ENCODE measurements around the gene HIVEP2.

The HIVEP2 gene

DNA sequence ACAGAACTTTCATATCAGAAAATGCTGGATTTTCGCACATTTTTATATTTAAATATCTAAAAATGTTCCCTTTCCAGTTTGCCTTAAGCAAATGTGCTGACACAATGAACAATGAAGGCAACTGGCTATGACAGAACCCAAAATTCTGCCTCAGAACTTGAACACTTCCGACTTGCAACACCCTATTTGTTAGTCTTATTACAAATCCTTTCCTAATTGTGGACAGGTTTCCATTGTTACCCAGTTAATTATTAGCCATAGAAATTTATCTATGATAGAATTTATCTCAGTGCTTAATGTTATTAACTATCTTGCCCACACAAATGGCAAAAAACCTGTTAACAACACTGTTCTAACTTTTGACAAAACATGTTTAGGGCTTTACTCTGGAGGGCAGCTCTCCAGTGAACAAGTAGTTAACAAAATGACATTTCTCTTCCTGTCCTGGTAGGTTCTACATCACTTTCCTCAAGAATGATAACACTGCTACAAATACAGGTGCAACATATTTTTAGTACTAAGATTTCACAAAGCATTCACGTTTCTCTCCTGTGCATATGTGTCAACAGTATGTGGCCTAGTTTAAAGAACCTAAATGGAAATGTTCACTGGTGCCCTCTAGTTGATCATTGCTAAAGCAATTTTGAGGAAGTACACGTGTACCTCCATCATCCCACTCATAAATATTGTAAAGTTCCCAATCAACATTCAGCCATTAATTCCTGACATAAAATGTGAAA, 58.4 kb downstream of the HIVEP2 start:
- DNase-seq, result no peak

DNA sequence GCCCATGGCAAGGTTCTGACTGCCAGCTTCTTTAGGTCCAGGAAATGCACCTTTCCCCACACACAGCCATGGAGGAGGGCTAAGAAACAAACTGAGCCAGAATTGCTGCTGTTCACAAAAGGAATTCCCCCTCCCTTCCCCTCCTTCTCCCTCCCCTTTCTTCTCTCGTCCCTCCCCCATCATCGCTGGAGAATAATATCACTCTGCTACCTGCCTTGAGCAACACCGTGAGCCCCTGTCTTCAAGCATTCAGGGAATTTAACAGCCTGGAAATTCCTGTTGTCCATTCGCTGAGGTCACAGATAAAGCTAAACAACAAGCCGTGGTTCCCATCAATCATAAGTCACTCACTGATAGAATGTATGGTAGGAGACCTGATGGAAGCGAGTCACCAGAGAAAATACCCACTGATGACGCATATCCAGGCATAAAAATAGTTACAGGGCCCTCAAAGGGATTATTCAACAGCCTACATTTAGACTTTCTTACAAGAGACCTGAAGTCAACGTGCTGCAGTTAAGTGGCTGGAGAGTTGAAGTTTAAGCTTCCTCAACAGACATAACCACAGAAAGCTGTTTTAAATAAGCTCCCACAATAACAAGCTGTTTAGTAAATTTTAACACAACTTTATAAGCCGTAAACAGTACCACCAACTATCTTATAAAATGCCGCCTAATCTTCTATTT, 59.7 kb downstream of the HIVEP2 start:
- no peak for DNase-seq

DNA sequence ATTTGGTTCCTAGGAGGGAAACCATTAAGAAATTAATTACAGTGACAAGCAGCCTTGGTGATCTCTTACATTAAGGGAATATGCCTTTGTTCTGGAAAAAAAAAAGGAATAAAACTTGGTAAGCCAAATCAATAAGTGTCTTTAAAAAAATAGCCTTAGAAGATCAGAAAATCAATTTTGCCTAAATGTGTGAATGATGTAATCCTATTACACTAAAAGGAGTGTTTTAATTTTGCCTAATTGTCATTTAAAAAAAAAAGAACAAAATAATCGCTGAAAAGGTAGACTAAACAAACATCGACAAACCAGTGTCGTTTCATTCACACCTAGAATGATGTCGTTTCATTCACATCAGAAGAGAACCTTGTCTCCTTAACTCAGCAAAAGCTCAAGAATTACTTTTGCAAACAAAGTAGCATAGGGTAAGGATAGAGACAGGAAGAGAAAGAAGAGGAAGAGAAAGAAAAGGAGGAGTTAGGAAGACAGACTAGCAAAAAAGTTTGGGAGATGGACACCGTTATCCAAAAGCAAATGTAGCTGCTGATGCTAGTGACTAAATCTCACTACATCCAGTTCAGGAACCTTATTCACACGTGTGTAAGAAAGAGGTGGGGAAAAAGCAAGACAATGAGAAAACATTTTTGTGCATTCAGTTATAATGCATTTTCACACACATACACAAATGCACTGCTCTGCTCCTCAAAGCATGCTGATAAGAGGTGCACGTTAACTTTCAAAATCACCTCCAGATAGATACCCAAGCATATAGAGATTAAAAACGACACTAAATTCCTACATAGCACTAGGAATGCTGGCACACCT, 60.6 kb downstream of the HIVEP2 start:
- DNase-seq, result no peak

DNA sequence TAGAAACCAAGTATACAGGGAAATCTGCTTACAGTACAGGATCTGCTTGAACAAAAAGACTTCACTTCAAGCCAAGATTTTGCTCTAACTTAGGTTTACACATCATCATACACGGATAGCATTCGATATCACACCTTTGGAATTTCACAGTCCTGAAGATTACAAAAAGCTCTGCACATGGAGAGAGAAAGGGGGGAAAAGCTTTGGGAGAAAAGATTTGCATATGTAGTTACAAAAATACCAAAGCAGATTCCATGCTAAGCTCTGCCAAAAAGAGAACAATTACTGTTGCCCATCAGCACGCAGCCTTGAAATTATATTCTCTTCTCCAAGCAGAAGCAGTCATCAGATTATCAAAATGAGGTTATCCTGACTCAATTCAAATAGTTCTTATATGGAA, 62.0 kb downstream of the HIVEP2 start:
- DNase-seq, result peak; percentile 22

DNA sequence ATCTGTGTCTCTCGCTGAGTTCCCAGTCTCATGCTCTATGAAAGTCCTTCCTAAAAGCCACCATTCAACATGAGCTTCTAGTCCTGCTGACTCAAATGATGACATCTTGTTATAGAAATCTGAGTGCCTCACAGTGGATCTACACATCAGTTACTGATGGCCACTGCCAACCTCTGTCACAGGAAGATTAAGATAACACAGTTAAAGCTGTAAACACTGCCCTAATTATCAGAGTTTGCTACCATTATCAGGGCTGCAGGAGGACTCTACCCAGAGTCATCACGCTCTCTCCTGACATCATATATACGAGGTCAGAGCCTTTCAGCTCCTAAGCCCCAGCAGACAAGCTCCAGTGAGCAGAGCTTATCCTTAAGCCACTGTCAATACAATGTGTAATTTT, 63.2 kb downstream of the HIVEP2 start:
- DNase-seq, result no peak

DNA sequence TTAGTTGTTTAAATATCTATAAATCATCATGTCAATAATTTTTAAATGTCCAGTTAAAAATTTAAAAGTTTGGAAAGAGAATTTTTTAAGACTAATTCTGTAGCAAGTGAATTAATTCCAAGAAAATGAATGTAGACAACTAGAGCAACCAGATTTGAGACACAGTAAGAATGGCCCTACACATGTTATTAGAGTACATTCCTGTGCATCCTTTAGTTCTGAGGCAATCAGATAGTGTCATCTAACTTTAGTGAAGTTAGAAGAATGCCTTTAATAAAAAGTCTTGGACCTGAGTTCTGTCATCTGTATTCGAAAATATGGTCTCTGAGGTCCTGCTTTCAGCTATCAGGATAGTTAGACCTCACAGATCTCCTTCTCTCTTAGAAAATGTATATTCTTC, 63.7 kb downstream of the HIVEP2 start:
- no peak for DNase-seq

DNA sequence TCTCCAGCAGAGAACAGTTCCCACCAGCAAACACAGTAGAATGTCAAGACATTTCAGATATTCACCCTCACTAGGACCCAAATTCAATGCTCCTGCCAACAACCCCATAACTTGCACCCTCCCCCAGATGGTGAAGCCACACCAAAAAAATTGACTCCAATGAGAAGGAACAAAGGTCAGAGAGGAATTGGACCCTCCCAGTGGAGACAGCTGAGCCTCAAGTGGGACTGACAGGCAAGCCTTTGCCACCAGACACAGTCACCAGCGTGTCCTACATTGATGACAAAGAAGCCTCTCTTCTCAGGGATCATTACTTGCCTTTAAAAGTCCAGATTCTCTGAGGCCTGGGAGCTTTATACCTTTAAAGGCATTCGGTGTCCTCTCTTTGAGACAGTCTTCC, 64.8 kb downstream of the HIVEP2 start:
- DNase-seq, result no peak

DNA sequence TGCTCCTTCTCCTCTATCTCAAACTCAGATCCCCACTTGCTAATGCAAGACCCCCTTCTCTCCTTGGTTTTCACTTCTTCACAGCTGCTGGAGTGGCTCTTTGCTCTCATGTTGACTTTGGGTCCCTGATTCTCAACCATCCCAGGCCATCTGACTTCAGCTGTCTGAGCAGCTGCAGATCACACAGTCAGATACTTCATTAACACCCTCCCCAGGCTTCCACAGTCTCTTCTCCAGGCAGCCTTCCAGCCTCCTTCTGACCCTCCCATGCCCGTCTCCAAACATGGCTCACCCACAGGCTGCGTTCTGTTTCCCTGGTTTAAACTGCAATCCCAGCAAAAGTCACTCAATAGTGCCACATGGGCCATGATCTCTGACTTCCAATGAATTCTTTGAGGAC, 65.4 kb downstream of the HIVEP2 start:
- no peak for DNase-seq

DNA sequence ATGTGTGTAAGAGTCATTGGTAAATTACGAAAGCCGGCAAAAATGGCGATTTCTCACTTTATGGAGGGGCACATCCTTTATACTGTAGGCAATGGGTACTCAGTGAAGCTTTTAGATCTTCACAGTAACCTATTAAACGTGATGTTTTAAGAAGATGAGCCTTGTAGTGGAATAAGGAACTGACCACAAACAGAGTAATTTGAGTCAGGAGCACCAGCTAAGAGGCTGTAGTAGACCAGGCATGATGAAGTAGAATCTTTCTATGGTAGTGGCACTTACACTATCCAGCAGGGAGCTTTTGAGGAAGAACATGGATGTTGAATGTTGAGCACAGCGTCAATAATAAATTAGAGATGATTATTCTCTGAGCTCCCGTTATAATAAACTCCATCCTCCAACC, 65.9 kb downstream of the HIVEP2 start:
- DNase-seq, result no peak

DNA sequence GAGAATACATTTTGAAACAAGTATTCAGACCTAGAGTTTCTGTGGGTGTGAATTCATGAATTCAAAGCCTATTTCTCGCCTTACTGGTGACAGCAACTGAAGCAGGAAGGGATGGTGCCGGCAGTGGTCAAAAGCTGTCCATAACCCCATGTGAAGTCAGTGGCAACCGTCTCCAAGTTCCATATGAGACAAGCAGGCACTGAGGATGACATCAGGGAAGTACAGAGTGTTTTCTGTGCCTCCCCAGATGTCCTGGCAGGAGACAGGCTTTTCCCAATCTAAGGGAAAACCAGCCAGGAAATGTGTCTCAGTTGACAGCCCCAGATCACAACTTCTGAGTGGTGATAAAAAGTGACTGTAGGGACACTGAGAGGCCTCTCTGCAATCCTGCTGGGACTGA, 66.6 kb downstream of the HIVEP2 start:
- DNase-seq, result no peak

DNA sequence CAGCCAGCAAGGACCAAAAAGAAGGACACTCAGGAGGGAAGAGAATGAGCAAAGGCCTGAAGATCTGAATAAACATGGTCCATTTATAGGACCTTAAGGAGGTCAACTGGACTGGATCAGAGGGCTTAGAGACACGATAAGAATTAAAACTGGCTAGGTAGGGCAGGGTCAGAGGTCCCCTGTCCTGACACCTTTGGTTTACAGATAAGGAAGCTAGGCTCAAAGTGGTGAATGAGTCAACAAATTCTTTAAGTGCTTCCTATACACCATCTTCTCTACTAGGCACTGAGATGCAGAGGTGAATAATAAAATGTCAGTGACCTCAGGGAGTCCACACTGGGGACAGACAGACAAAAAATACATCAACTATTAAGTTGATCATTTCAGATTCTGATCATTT, 70.3 kb downstream of the HIVEP2 start:
- DNase-seq, result no peak

DNA sequence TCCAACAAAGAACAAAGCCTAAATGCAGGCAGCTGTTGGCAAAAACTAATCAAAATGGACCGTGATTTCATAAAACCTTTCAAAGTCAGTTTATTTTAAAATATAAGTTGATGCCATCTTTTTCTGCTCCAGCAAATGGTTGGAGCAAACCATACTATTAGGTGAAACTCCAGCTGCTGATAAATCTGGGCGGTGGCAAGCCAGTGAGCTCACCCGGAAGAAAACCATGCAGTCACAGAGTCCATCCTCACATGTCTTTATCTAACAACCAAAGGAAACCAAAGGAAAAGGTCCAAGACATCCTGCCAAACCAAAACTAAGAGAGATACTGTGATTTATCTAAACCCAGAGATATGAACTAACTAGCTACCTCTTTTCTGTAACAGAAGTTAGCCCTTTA, 72.6 kb downstream of the HIVEP2 start:
- DNase-seq, result no peak

DNA sequence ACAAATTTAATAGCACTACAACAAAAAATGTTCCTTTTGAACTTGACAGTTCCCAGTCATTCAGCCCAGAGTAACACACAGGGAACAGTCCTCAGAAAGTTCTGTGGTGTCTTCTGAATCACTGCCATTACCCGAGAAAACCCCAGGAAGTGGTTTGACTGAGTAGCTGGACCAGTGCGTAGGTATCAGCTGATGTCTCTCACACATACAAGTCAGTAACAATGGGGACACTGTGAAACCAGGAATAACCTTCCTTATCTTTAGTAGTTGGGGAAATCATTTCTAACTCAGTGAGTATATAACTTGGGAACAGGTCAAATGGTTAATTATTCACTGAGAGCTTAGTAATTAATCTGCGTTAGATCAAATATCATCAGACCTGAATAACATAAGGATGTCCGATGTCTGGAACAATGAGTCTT, 73.1 kb downstream of the HIVEP2 start:
- DNase-seq, result no peak

DNA sequence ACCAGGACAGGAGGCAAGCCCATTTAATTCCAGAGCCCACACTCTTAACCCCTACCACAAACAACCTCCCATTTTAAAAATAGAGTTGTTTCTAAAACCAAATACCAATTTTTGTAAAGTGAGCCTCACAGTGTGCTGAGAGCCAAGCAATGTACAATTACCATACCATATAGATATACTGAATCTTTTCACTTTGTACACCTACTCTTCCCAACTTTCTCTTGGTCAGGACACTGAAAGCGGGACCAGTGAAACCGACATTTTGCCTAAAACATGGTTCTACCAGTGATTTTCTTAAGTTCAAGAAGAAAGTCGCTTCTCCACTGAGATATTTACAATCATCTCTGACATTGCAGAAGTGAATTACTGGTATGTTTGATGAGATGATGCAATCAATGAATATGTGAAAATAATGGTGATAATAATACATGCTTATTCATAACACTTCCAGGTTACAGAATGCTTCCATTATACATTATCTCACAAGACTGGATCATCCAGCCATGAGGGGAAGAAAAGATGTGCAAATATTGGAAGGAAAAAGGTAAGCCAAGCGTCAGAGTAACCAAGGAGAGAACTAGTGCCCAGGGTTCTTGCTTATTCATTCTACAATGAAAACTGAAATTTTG, 74.1 kb downstream of the HIVEP2 start:
- DNase-seq, result no peak

DNA sequence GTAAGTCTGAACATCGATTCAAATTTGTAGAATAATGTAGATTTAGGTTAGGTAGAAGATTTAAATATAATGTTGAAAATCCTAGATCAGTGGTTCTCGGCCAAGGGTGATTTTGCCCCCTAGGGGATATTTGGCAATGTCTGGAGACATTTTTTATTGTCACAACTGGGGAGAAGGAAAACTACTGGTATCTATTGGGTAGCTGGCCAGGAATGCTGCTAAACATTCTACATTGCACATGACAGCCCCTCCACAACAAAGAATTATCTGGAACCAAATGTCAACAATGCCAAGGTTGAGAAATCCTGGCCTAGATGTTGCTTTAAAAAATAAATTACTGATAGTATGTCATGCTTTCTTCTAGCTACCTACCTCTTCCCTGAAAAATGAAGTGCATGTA, 76.1 kb downstream of the HIVEP2 start:
- DNase-seq, result no peak

DNA sequence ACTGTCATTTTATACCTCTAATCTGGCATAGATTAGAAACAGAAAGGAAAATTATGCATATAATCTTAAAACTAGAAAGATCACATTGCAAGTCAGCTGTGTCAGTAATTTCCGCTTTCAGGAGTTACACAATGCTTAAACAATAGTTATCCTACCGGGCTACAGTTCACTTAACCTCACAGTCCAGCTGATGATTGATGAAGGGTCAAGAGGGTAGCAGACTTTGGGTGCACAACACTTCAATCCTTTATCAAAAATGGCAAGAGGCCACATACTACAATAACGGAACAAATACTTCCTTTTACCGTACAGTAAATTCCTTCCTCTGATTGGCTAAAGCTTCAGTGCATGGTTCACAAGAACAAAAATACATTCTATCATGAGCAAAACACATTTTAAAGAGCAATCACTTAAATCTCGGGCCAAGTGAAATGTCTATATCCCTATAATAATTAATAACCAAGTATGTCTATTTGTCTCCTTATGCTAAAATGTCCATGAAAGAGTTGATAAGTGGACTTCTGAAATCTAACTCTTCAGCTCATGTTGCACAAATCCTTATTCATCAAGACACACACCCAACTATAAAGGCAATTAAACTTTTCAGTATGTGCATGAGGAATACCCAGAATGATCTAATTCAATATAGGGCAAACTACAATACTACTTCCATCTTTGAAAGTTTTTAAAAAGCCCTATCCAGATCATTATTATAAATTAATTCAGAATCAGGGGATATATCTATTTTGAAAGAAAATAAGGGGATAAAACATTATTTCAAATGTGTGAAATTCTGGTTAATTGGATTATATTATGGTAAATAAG, 76.8 kb downstream of the HIVEP2 start:
- DNase-seq, result no peak

DNA sequence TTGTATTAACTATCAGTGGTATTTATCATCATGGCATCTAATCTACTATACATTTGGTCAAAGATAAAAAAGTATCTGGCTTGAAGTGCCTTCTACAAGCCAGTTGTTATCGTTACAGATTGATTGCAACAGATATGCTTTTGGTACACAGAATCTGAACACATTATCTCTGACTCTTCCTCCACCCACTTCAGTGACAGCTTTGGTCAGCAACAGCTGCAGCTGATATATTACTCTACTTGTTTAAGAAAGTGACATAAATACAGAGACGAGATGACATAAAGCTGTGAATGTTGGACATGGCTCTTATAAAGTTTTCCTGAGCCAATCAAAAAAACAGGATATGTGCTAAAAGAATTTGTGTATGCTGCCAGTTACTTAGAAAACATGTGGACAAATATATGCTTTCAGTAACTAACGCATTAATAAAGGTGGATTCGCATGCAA, 77.6 kb downstream of the HIVEP2 start:
- DNase-seq, result no peak

DNA sequence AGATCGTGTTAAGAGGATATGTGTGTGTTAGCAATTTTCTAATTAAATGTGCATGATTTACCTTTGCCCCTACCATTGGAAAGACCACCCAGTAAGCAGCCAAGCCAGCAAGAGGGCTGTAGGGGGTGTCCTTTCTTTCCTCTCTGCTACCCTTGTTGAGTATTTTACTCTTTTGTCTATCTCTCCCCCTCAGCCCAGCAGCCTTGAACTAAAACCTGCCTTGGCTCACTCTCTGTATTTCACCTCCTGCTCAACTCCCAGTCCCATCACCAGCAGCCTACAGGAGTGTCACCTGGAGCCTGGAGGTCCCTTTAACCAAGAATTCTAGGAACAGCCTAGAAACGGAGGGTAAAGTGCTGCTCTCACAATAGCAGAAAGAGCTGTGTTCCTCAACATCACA, 81.0 kb downstream of the HIVEP2 start:
- DNase-seq, result no peak

DNA sequence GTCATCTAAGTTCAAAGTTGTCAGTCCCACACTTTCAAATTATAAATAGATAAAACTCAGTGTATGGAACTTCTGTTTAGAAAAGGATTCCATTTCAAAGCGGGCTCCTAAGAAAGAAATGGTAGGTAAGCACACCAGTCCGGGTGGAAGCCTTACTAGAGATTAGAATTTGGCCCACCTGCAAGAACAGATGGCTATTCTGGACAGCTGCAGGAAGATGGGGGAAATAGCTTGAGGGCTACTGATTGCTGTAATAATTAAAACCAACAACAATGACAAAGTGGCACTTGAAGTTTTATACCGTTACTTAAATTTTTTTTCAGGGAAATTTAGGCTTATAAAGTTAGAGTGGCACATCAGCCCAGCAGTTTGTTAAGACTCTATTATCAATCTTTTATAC, 83.3 kb downstream of the HIVEP2 start:
- DNase-seq, result no peak

DNA sequence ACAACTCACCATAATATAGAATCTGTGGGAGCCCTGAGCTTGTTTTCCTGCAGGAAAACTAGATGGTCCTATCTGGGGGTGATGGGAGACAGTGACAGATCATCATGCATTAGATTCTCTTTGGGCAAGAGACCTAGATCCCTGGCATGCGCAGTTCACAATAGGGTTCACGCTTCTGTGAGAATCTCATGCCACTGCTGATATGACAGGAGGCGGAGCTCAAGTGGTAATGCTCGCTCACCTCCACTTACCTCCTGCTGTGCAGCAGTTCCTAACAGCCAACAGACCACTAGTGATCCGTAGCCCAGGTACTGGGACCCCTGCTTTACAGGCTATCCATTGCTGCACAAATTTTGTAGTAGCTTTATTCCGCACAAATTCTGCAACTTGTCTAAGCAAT, 84.5 kb downstream of the HIVEP2 start:
- no peak for DNase-seq

DNA sequence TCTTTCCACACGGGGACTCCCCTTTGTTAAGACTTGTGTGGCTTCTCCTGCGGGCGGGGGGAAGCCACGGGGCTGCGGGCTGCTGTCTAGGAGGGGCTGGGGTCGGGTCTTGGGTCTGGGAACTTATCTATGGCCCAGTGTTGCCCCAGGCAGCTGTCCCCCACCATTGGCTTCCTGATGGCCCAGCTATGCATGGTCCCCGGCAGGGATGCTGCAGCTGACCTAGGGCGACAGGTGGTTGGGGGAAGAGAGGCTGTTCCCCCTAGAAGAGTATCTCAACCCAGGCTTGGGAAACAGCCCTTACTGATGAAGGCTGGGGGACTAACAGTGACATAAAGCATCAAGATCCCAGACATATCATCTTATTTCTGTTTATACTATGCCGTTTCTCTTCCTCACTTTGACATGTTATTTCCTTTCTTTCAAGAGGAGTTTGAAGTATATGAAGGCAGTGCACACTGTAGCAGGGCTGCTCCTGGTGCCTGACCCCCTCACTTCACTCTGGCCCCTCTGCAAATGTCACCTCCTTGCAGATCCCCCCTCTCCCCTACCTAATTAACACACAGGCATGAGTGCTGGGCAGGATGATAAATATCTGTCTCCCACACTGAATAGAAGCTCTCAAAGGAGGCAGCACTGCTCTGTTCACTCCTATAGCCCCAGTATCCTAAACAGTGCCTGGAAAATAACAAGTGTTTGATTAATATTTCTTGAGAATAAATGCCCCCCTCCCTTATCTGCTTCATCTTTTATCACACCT, 87.0 kb downstream of the HIVEP2 start:
- DNase-seq, result no peak

Measured in NCI-H1048 (cell line).